Endothelial cell of umbilical vein (primary cell): ENCODE results near the gene RPH3AL. TPM values are rescaled to one million over a fixed set of nuclear protein-coding genes. Genes with fewer than 3 reads are reported as not detected.

Experiments
- BruUV-seq: library from RNA; stranded (reverse); fragments of 400-500 nt; replicated peaks from 2 replicates; lab custom pipeline; 2021; lab: Mats Ljungman, UMichigan
- CTCF ChIA-PET: fragments of 300-600, 350-600 bp; sonication (Branson Sonifier 250); formaldehyde crosslinking; loops from one replicate; lab custom pipeline; 2021; ENCODE audit warnings: antibody characterized with exemption, inconsistent platforms; lab: Charles Lee
- POLR2A ChIA-PET: fragments of 300-600, 350-600 bp; sonication (Branson Sonifier 250); formaldehyde crosslinking; loops from one replicate; lab custom pipeline; 2021; ENCODE audit warnings: antibody characterized with exemption, inconsistent platforms; lab: Charles Lee
- DNase-seq: peaks from one replicate; pipeline ENCODE4 v3.0.0-alpha.2; 2011; ENCODE audit warnings: low read depth, low spot score
- FAIRE-seq: peaks from 2 replicates; lab custom pipeline; 2011; peaks lifted over from hg19 to GRCh38; lab: Jason Lieb, UNC
- H2AFZ ChIP-seq: 2 replicates; pipeline ENCODE4 v1.6.0; 2012; ENCODE audit warnings: low read depth, low read length, control low read depth, inconsistent platforms
- H3K27ac ChIP-seq: 2 replicates; pipeline ENCODE4 v1.5.1; 2011; ENCODE audit warnings: low read depth, mild to moderate bottlenecking, control low read depth, low read length, moderate library complexity; ENCODE audit not compliant: insufficient read depth
- H3K27me3 ChIP-seq, 2 experiments: 2 replicates each; pipeline versions ENCODE4 v1.6.0 to v1.6.1; 2011; ENCODE audit warnings: low read length in 2 of 2, mixed read lengths in 1 of 2; ENCODE audit not compliant: control insufficient read depth in 2 of 2, insufficient read depth in 2 of 2
- H3K36me3 ChIP-seq, 2 experiments: 2 replicates in 1 of 2; 3 replicates in 1 of 2; pipeline ENCODE4 v1.5.1; 2011; ENCODE audit warnings: low read length in 2 of 2, mild to moderate bottlenecking in 1 of 2, moderate library complexity in 1 of 2; ENCODE audit not compliant: control insufficient read depth in 2 of 2, insufficient read depth in 2 of 2; ENCODE audit errors: extremely low read depth in 1 of 2
- H3K4me1 ChIP-seq: 3 replicates; pipeline ENCODE4 v1.5.1; 2011; ENCODE audit warnings: mild to moderate bottlenecking, low read length; ENCODE audit not compliant: control insufficient read depth, insufficient read depth; ENCODE audit errors: extremely low read depth
- H3K4me2 ChIP-seq: 2 replicates; pipeline ENCODE4 v1.6.1; 2011; ENCODE audit warnings: low read length, control low read depth, mixed read lengths; ENCODE audit not compliant: insufficient read depth
- H3K4me3 ChIP-seq, 3 experiments: fragments of 200-600 bp in 1 of 3; sonication (generic), shearing (Covaris generic) in 1 of 3; replicated peaks in 1 of 3; 2 replicates each; pipeline ENCODE4 v1.5.1; 2011 to 2016; ENCODE audit warnings: control low read depth in 3 of 3, low read length in 3 of 3, mild to moderate bottlenecking in 2 of 3, inconsistent platforms in 1 of 3, low read depth in 1 of 3, moderate library complexity in 1 of 3; ENCODE audit not compliant: insufficient read depth in 1 of 3
- H3K79me2 ChIP-seq: 2 replicates; pipeline ENCODE4 v1.6.0; 2012; ENCODE audit warnings: low read length, inconsistent platforms; ENCODE audit not compliant: control insufficient read depth, insufficient read depth
- H3K9ac ChIP-seq: replicated peaks from 2 replicates; pipeline ENCODE3; 2011; ENCODE audit warnings: low read length, control low read depth; ENCODE audit not compliant: insufficient read depth; ENCODE audit errors: extremely low read depth
- H3K9me1 ChIP-seq: replicated peaks from 3 replicates; pipeline ENCODE4 v1.6.0; 2011; ENCODE audit warnings: mild to moderate bottlenecking, low read length; ENCODE audit not compliant: control insufficient read depth, insufficient read depth; ENCODE audit errors: extremely low read depth
- H3K9me3 ChIP-seq: replicated peaks from 2 replicates; pipeline ENCODE4 v1.5.1; 2012; ENCODE audit warnings: low read length, inconsistent platforms; ENCODE audit not compliant: control insufficient read depth, insufficient read depth
- H4K20me1 ChIP-seq: replicated peaks from 2 replicates; pipeline ENCODE3; 2011; ENCODE audit warnings: mild to moderate bottlenecking, low read length; ENCODE audit not compliant: control insufficient read depth, insufficient read depth; ENCODE audit errors: extremely low read depth
- EZH2 ChIP-seq: IDR thresholded peaks from 2 replicates; pipeline ENCODE4 v1.6.1; 2012; ENCODE audit warnings: borderline replicate concordance, low read depth, mild to moderate bottlenecking, moderate library complexity, low read length, inconsistent platforms; ENCODE audit not compliant: severe bottlenecking
- FOS ChIP-seq: IDR thresholded peaks from 2 replicates; pipeline ENCODE4 v1.6.1; 2011; ENCODE audit warnings: mild to moderate bottlenecking, low read length, moderate library complexity, borderline replicate concordance; ENCODE audit not compliant: insufficient read depth
- GATA2 ChIP-seq: IDR thresholded peaks from 2 replicates; pipeline ENCODE4 v1.7.0; 2011; ENCODE audit warnings: low read depth, mild to moderate bottlenecking, moderate library complexity, mixed read lengths, low read length; ENCODE audit not compliant: insufficient read length, insufficient read depth
- JUN ChIP-seq: IDR thresholded peaks from 2 replicates; pipeline ENCODE4 v1.6.1; 2011; ENCODE audit warnings: borderline replicate concordance, low read depth; ENCODE audit not compliant: insufficient read length, insufficient read depth
- MAX ChIP-seq: IDR thresholded peaks from 2 replicates; pipeline ENCODE4 v1.6.1; 2011; ENCODE audit not compliant: insufficient read depth, insufficient read length
- MYC ChIP-seq: IDR thresholded peaks from one replicate; pipeline ENCODE4 v1.6.1; 2011; ENCODE audit warnings: mild to moderate bottlenecking, low read depth, low read length
- POLR2A ChIP-seq: IDR thresholded peaks from 2 replicates; pipeline ENCODE4 v1.6.1; 2012; ENCODE audit warnings: low read depth, mild to moderate bottlenecking, control low read depth, low read length
- POLR2AphosphoS5 ChIP-seq: IDR thresholded peaks from 2 replicates; pipeline ENCODE4 v1.6.1; 2012; ENCODE audit warnings: low read depth, mild to moderate bottlenecking, control low read depth, low read length, moderate library complexity; ENCODE audit not compliant: insufficient read depth
- dilution Hi-C: fragments of 300-500 bp; cut with MboI; formaldehyde crosslinking; loops from one replicate; pipeline ENCODE4 v1.15.0; 2019; ENCODE audit warnings: low sequenced_read_pairs; ENCODE audit not compliant: extremely low pct_ligation_motif_present
- intact Hi-C: fragments of 100-400 bp; cut with micrococcal nuclease; formaldehyde crosslinking; loops from one replicate; pipeline ENCODE4 v1.10.0; 2022
- polyA plus RNA-seq, 4 experiments: library from polyadenylated mRNA; depleted of rRNA in 3 of 4; stranded (reverse) in 3 of 4; unstranded in 1 of 4; fragments of >200 nt; gene quantifications; 2 replicates each; pipeline versions ENCODE4 v1.2.1 to v1.2.3, GENCODE V29; 2011 to 2012; ENCODE audit warnings: missing spikeins in 1 of 4
- total RNA-seq: library from RNA; stranded (reverse); gene quantifications from 2 replicates; pipeline ENCODE4 v1.2.3, GENCODE V29; 2021
- TF ChIP-seq, protein P1 (sequence below), 2 donors: IDR thresholded peaks; 1 replicate in 1 of 2; 2 replicates in 1 of 2; pipeline ENCODE4 v1.5.1; 2011; ENCODE audit warnings: low read length in 2 of 2, mild to moderate bottlenecking in 2 of 2, moderate library complexity in 2 of 2, control low read depth in 1 of 2, inconsistent platforms in 1 of 2, low read depth in 1 of 2; ENCODE audit not compliant: insufficient read depth in 1 of 2; ENCODE audit errors: extremely low read depth in 1 of 2

RPH3AL gene
- total and polyA plus RNA-seq, 2 donors (not counting 3 experiments of a cell fraction or from before 2014, with no cell fraction given) = 4.1 to 7.0 TPM

- no TSS peak for BruUV-seq
Measured at GRCh38 chr17:292531-293382, 59.9 kb downstream of the RPH3AL start.

More at GRCh38 chr17:292531-293382, 59.9 kb downstream of the RPH3AL start:
- H3K27ac ChIP-seq = no peak overlapping the region
- no peak for TF ChIP-seq POLR2A
- no peak for TF ChIP-seq GATA2
- no peak for TF ChIP-seq MYC
- no peak for TF ChIP-seq JUN
- TF ChIP-seq, protein P1, sequence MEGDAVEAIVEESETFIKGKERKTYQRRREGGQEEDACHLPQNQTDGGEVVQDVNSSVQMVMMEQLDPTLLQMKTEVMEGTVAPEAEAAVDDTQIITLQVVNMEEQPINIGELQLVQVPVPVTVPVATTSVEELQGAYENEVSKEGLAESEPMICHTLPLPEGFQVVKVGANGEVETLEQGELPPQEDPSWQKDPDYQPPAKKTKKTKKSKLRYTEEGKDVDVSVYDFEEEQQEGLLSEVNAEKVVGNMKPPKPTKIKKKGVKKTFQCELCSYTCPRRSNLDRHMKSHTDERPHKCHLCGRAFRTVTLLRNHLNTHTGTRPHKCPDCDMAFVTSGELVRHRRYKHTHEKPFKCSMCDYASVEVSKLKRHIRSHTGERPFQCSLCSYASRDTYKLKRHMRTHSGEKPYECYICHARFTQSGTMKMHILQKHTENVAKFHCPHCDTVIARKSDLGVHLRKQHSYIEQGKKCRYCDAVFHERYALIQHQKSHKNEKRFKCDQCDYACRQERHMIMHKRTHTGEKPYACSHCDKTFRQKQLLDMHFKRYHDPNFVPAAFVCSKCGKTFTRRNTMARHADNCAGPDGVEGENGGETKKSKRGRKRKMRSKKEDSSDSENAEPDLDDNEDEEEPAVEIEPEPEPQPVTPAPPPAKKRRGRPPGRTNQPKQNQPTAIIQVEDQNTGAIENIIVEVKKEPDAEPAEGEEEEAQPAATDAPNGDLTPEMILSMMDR (IDR thresholded peaks at IDR 0.05; ENCODE audit: extremely low read depth in 1 of 2, insufficient read depth in 1 of 2, low read depth in 1 of 2, low read length in 2 of 2) = no peak
- TF ChIP-seq MAX = no peak
- TF ChIP-seq POLR2AphosphoS5 = no peak
- TF ChIP-seq EZH2 = no peak
- no peak for TF ChIP-seq FOS
- ChIA-PET POLR2A (no interaction called here), CTCF (interaction anchor here (1.3 to 1.7 kb wide), 2 partner anchors 28 to 93 kb away, joined by 3 to 6 read pairs; no protein-coding TSS in a partner anchor)
- no peak overlapping the region for H3K4me3 ChIP-seq
- DNase-seq (no peak), FAIRE-seq (no peak)
- dilution Hi-C loops (no loop called here), intact Hi-C loops (no loop called here)
- H3K9ac ChIP-seq = no peak overlapping the region
- H3K79me2 ChIP-seq = no peaks in the 10 kb centered on the region
- H4K20me1 ChIP-seq = no peaks in the 10 kb centered on the region
- H2AFZ ChIP-seq = no peak overlapping the region
- no peak overlapping the region for H3K4me2 ChIP-seq
- H3K27me3 ChIP-seq = no peaks in the 10 kb centered on the region
- no peaks in the 10 kb centered on the region for H3K36me3 ChIP-seq
- no peaks in the 10 kb centered on the region for H3K9me1 ChIP-seq
- H3K4me1 ChIP-seq = no peaks in the 10 kb centered on the region
- H3K9me3 ChIP-seq = no peaks in the 10 kb centered on the region
